ENCODE results near the gene TP53AIP1.

TP53AIP1 gene

GRCh38 chr11:128908391-128909246 is 34.1 kb downstream of the TP53AIP1 start:
- no peaks in the 10 kb centered on the region for H3K9me3 Mint-ChIP-seq
- H3K4me1 Mint-ChIP-seq: peaks cover 7% of the 10 kb centered on the region
- H3K27ac Mint-ChIP-seq: no peak overlapping the region
- ATAC-seq (no peak), DNase-seq (ENCODE audit: low spot score in 2 of 2) (no peak)
- H3K36me3 Mint-ChIP-seq: no peaks in the 10 kb centered on the region
- H3K4me3 Mint-ChIP-seq: no peak overlapping the region

- DNase-seq (ENCODE audit: low spot score in 2 of 2): no peak
- no peak overlapping the region for H3K4me3 Mint-ChIP-seq
- H3K36me3 Mint-ChIP-seq: no peaks in the 10 kb centered on the region
- no peak overlapping the region for H3K27ac Mint-ChIP-seq
- H3K9me3 Mint-ChIP-seq: no peaks in the 10 kb centered on the region
- peaks cover 7% of the 10 kb centered on the region for H3K4me1 Mint-ChIP-seq
- no peak for ATAC-seq
These were observed 35.1 kb downstream of the TP53AIP1 start for GRCh38 chr11:128907585-128907984.

- no peak for ATAC-seq
- Mint-ChIP-seq H3K36me3 (no peaks in the 10 kb centered on the region), H3K4me3 (peak overlapping the region; percentile 59), H3K27ac (peak overlapping the region; percentile 10), H3K4me1 (peaks cover 7% of the 10 kb centered on the region), H3K9me3 (no peaks in the 10 kb centered on the region)
- DNase-seq (ENCODE audit: low spot score in 2 of 2): no peak
These were observed 36.3 kb downstream of the TP53AIP1 start for GRCh38 chr11:128906185-128907050.

- Mint-ChIP-seq H3K27ac (peak overlapping the region; percentile 10), H3K36me3 (no peaks in the 10 kb centered on the region), H3K4me3 (peak overlapping the region; percentile 59), H3K4me1 (peaks cover 7% of the 10 kb centered on the region), H3K9me3 (no peaks in the 10 kb centered on the region)
- DNase-seq (ENCODE audit: low spot score in 2 of 2) (peak in 1 of 2 donors; percentile 63), ATAC-seq (peak; percentile 68)
These were observed 37.1 kb downstream of the TP53AIP1 start for GRCh38 chr11:128905345-128906184.

- no peak overlapping the region for H3K27ac Mint-ChIP-seq
- peaks cover 7% of the 10 kb centered on the region for H3K4me1 Mint-ChIP-seq
- H3K9me3 Mint-ChIP-seq: no peaks in the 10 kb centered on the region
- ATAC-seq: peak; percentile 9
- no peaks in the 10 kb centered on the region for H3K36me3 Mint-ChIP-seq
- peak overlapping the region; percentile 59 for H3K4me3 Mint-ChIP-seq
- no peak for DNase-seq (ENCODE audit: low spot score in 2 of 2)
These were observed 37.9 kb downstream of the TP53AIP1 start for GRCh38 chr11:128904656-128905344.

GRCh38 chr11:128904303-128904655 is 38.4 kb downstream of the TP53AIP1 start:
- ATAC-seq (no peak), DNase-seq (ENCODE audit: low spot score in 2 of 2) (no peak)
- Mint-ChIP-seq H3K4me1 (peaks cover 7% of the 10 kb centered on the region), H3K9me3 (no peaks in the 10 kb centered on the region), H3K27ac (no peak overlapping the region), H3K4me3 (peak overlapping the region; percentile 59), H3K36me3 (no peaks in the 10 kb centered on the region)

GRCh38 chr11:128903248-128904061 is 39.2 kb downstream of the TP53AIP1 start:
- no peaks in the 10 kb centered on the region for H3K9me3 Mint-ChIP-seq
- H3K4me1 Mint-ChIP-seq: peaks cover 7% of the 10 kb centered on the region
- ATAC-seq (no peak), DNase-seq (ENCODE audit: low spot score in 2 of 2) (no peak)
- H3K4me3 Mint-ChIP-seq: no peak overlapping the region
- no peak overlapping the region for H3K27ac Mint-ChIP-seq
- no peaks in the 10 kb centered on the region for H3K36me3 Mint-ChIP-seq

- no peak overlapping the region for H3K27ac Mint-ChIP-seq
- no peaks in the 10 kb centered on the region for H3K9me3 Mint-ChIP-seq
- peaks cover 7% of the 10 kb centered on the region for H3K4me1 Mint-ChIP-seq
- DNase-seq (ENCODE audit: low spot score in 2 of 2): no peak
- H3K36me3 Mint-ChIP-seq: no peaks in the 10 kb centered on the region
- ATAC-seq: no peak
- no peak overlapping the region for H3K4me3 Mint-ChIP-seq
These were observed 40.1 kb downstream of the TP53AIP1 start for GRCh38 chr11:128902515-128903066.

- no peak for ATAC-seq
- Mint-ChIP-seq H3K36me3 (no peaks in the 10 kb centered on the region), H3K27ac (no peak overlapping the region), H3K9me3 (no peaks in the 10 kb centered on the region), H3K4me3 (no peak overlapping the region), H3K4me1 (peaks cover 7% of the 10 kb centered on the region)
- DNase-seq (ENCODE audit: low spot score in 2 of 2): no peak
These were observed 40.8 kb downstream of the TP53AIP1 start for GRCh38 chr11:128901653-128902514.

GRCh38 chr11:128900468-128900867 is 42.2 kb downstream of the TP53AIP1 start:
- DNase-seq (ENCODE audit: low spot score in 2 of 2) (no peak), ATAC-seq (no peak)
- H3K27ac Mint-ChIP-seq: no peak overlapping the region
- no peaks in the 10 kb centered on the region for H3K36me3 Mint-ChIP-seq
- no peaks in the 10 kb centered on the region for H3K9me3 Mint-ChIP-seq
- H3K4me3 Mint-ChIP-seq: no peak overlapping the region
- no peaks in the 10 kb centered on the region for H3K4me1 Mint-ChIP-seq

GRCh38 chr11:128898580-128899344 is 43.9 kb downstream of the TP53AIP1 start:
- DNase-seq (ENCODE audit: low spot score in 2 of 2) (no peak), ATAC-seq (no peak)
- no peaks in the 10 kb centered on the region for H3K4me1 Mint-ChIP-seq
- H3K27ac Mint-ChIP-seq: no peak overlapping the region
- H3K4me3 Mint-ChIP-seq: no peak overlapping the region
- no peaks in the 10 kb centered on the region for H3K9me3 Mint-ChIP-seq
- H3K36me3 Mint-ChIP-seq: no peaks in the 10 kb centered on the region

GRCh38 chr11:128897826-128898225 is 44.8 kb downstream of the TP53AIP1 start:
- H3K4me3 Mint-ChIP-seq: no peak overlapping the region
- ATAC-seq (no peak), DNase-seq (ENCODE audit: low spot score in 2 of 2) (no peak)
- H3K9me3 Mint-ChIP-seq: no peaks in the 10 kb centered on the region
- H3K36me3 Mint-ChIP-seq: no peaks in the 10 kb centered on the region
- no peak overlapping the region for H3K27ac Mint-ChIP-seq
- H3K4me1 Mint-ChIP-seq: no peaks in the 10 kb centered on the region
